Progenitor cell of endocrine pancreas (in vitro differentiated cells): ENCODE data around the gene DXO. TPM values are rescaled to one million over a fixed set of nuclear protein-coding genes. Genes with fewer than 3 reads are reported as not detected.

Experiments used
- DNase-seq: peaks from one replicate; pipeline ENCODE4 v3.0.0; 2021; ENCODE audit warnings: low spot score; ENCODE audit not compliant: unreplicated experiment
- H3K27ac Mint-ChIP-seq: 2 replicates; pipeline ENCODE4 v1.8.0; 2021; ENCODE audit warnings: mild to moderate bottlenecking, moderate library complexity, mixed read lengths
- H3K27me3 Mint-ChIP-seq: 2 replicates; pipeline ENCODE4 v1.8.0; 2021; ENCODE audit warnings: mixed read lengths
- H3K36me3 Mint-ChIP-seq: 2 replicates; pipeline ENCODE4 v1.8.0; 2022; ENCODE audit warnings: mixed read lengths; ENCODE audit not compliant: insufficient read depth
- H3K4me1 Mint-ChIP-seq: 2 replicates; pipeline ENCODE4 v1.8.0; 2021; ENCODE audit warnings: low read depth, mixed read lengths
- H3K4me3 Mint-ChIP-seq: 2 replicates; pipeline ENCODE4 v1.8.0; 2021; ENCODE audit warnings: low read depth, mild to moderate bottlenecking, moderate library complexity, mixed read lengths
- H3K9me3 Mint-ChIP-seq: 2 replicates; pipeline ENCODE4 v1.8.0; 2021; ENCODE audit warnings: low read depth, mixed read lengths
- total RNA-seq: library from RNA; stranded (reverse); gene quantifications from 2 replicates; pipeline ENCODE4 v1.2.1, GENCODE V29; 2021
- TF ChIP-seq, protein P1 (sequence below): fragments of 200-600 bp; sonication (generic); IDR thresholded peaks from one replicate; pipeline ENCODE4 v1.5.0; 2021; ENCODE audit warnings: antibody characterized with exemption, mild to moderate bottlenecking; ENCODE audit not compliant: unreplicated experiment

DXO gene
- total RNA-seq, 1 donor from 2014 or later, result 29.4 TPM

DNA sequence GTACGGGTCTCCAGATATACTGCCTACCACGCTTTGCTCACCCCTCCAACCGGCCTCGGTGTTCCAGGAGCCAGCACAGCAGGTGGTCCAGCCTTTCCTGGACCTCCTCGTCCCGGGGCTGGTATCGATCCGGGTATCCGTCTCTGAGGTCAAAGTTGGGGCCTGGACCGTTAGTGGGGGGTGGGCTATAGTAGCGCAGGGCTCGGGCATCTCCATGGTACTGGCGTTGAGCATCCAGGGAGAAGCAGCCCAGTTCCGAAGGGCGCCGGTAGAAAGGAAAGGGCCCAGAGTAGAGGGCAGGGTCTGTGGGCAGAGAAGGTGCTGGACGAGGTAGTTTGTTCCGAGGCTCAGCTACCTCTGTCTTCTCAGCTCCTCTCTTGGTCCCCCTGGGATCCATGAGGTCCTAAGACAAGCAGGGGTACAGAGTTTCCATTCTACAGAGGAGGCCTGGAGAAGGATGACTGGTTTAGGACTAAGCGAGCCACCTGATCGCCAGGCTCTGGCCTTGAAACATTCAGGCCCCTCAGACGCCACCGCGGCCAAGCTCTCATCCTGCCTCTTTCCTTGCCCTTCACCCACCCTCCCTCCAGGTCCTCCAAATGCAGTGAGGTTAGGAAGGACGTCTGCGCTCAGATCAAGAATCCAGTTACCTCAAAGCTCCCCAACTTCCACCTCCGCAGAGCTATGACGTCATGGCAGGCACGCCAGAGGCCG is 502 bp downstream of the DXO start:
- Mint-ChIP-seq H3K9me3 (no peaks in the 10 kb centered on the region), H3K4me1 (peaks cover 12% of the 10 kb centered on the region), H3K27me3 (no peaks in the 10 kb centered on the region), H3K4me3 (peak overlapping the region; percentile 95), H3K27ac (peak overlapping the region; percentile 100), H3K36me3 (peaks cover 21% of the 10 kb centered on the region)
- DNase-seq, result no peak
- TF ChIP-seq, protein P1, sequence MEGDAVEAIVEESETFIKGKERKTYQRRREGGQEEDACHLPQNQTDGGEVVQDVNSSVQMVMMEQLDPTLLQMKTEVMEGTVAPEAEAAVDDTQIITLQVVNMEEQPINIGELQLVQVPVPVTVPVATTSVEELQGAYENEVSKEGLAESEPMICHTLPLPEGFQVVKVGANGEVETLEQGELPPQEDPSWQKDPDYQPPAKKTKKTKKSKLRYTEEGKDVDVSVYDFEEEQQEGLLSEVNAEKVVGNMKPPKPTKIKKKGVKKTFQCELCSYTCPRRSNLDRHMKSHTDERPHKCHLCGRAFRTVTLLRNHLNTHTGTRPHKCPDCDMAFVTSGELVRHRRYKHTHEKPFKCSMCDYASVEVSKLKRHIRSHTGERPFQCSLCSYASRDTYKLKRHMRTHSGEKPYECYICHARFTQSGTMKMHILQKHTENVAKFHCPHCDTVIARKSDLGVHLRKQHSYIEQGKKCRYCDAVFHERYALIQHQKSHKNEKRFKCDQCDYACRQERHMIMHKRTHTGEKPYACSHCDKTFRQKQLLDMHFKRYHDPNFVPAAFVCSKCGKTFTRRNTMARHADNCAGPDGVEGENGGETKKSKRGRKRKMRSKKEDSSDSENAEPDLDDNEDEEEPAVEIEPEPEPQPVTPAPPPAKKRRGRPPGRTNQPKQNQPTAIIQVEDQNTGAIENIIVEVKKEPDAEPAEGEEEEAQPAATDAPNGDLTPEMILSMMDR, result no peak

DNA sequence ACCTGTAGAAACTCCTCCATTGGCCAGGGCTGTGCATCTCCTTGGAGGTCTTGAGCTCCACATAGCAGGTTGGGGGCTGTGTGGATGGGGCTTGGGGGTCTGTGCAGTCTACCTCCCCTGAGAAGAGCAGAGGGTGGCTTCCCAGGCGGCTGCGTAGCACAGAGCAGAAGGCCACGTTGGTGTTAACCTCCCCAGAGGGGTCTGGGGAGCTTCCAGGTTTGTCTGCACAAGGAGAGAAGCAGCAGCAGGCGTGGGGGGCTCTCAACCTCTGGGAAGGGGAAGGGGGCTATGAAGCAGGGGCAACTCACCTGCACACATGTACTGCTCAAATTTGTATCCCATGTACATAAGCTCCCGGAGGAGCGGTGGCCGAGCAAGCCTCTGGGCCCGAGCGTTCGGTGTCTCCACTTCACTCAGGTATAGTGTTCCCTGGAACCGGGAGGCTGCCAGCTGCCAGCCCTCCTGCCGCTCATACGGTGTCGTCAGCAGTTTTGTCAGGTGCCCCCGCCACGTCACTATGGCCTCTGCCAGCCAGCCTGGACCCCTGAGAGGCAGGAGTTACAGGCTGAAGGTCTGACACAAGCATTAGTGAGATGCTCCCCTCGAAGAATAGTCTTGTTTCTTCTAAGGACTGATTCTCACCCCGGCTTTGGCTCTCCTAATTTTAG is 1.2 kb downstream of the DXO start:
- H3K9me3 Mint-ChIP-seq, result no peaks in the 10 kb centered on the region
- peak overlapping the region; percentile 100 for H3K27ac Mint-ChIP-seq
- DNase-seq, result no peak
- peaks cover 12% of the 10 kb centered on the region for H3K4me1 Mint-ChIP-seq
- H3K27me3 Mint-ChIP-seq, result no peaks in the 10 kb centered on the region
- TF ChIP-seq, protein P1, result no peak
- H3K4me3 Mint-ChIP-seq, result peak overlapping the region; percentile 95
- peaks cover 21% of the 10 kb centered on the region for H3K36me3 Mint-ChIP-seq

DNA sequence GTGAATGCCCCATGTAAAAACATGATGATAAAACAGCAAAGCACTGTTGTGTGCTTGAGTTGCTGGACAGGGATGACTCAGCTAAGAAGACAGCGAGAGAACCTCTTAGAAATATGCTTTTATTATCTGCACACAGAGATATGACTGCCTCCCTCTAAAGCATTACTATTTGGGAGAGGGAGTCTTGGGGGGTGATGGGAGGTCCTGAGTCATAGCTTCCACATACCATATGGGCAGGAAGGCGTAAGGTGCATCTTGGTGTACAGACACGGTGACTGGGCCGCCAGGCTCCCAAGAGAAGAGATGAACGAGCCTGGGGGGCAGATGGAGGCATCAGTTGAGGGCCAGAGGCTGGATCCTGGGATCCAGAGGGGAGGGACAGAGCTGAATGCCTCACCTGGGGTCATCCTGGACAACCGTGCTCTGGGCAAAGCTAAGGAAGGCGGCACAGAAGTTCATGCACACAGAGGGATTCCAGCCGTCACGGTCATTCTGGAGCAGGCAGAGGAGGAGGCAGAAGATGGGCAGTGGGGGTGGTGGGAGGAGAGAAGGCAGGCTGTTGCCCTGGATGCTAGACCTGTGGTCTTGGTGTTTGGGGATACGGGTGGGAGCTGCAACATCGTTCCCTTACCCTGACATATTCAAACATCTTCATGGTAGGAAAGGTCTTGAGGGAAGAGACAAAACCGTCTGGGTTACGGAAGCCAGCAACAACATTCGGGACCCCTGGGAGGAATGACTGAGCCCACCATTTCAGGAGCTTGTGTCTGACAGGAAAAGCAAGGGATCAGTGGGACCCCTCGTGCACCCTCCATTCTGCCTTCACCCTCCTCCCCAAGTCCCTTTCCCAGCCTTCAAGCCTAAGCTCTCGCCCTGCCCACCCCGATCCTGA is 2.0 kb downstream of the DXO start:
- Mint-ChIP-seq H3K4me3 (peak overlapping the region; percentile 61), H3K27ac (peak overlapping the region; percentile 77), H3K4me1 (peaks cover 12% of the 10 kb centered on the region), H3K27me3 (no peaks in the 10 kb centered on the region), H3K36me3 (peaks cover 14% of the 10 kb centered on the region), H3K9me3 (no peaks in the 10 kb centered on the region)
- DNase-seq, result no peak
- TF ChIP-seq, protein P1, result no peak

DNA sequence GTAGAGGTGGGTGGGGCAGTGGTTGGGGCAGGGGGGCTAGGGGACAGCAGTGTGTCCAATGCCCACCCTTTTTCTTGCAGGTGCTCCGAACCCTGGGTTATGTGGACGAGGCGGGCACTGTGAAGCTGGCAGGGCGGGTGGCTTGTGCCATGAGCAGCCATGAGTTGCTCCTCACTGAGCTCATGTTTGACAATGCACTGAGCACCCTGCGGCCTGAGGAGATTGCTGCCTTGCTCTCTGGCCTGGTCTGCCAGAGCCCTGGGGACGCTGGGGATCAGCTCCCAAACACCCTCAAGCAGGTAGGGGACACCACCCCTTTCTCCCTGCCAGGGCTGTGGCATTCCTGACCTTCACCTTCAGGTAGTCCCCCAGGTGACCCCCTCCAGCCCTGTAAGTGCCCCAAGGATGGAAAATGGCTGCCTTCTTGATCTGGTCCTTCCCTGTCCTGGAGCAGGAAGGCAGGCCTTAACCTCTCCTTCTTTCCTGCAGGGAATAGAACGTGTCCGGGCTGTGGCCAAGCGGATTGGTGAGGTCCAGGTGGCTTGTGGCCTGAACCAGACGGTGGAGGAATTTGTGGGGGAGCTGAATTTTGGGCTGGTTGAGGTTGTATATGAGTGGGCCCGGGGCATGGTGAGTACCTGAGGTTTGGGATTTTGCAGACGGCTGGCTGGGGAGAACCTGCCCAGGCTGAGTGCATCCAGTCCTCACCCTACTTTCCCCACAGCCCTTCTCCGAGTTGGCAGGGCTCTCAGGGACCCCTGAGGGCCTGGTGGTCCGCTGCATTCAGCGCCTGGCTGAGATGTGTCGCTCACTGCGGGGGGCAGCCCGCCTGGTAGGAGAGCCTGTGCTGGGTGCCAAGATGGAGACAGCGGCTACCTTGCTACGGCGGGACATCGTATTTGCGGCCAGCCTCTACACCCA is 2.9 kb downstream of the DXO start:
- TF ChIP-seq, protein P1, result no peak
- Mint-ChIP-seq H3K36me3 (peaks cover 9% of the 10 kb centered on the region), H3K4me3 (no peak overlapping the region), H3K9me3 (no peaks in the 10 kb centered on the region), H3K4me1 (peaks cover 12% of the 10 kb centered on the region), H3K27me3 (no peaks in the 10 kb centered on the region), H3K27ac (peak overlapping the region; percentile 77)
- no peak for DNase-seq
